Tongue (tissue), 2 donors: Measurements from ENCODE around the gene MGAT4A. TPM values are rescaled to one million over a fixed set of nuclear protein-coding genes. Genes with fewer than 3 reads are reported as not detected.
A peak's percentile ranks its signal among the peaks of the same experiment; 100 is the strongest.

Source experiments
- DNase-seq: peaks from one replicate; pipeline ENCODE4 v3.0.0-alpha.2; 2015
- total RNA-seq: library from RNA; depleted of rRNA; stranded (reverse); fragments of >200 nt; gene quantifications from one replicate; pipeline ENCODE4 v1.2.3, GENCODE V29; 2014

The MGAT4A gene
- total RNA-seq, 1 donor from 2014 or later: 19.0 TPM

- DNase-seq: no peak
Observed at GRCh38 chr2:98658816-98659490, 72.0 kb downstream of the MGAT4A start.

GRCh38 chr2:98656800-98657199, 74.1 kb downstream of the MGAT4A start:
- DNase-seq: no peak

- DNase-seq: no peak
Observed at GRCh38 chr2:98654699-98655495, 76.0 kb downstream of the MGAT4A start.

- DNase-seq: no peak
Observed at GRCh38 chr2:98650998-98651397, 79.9 kb downstream of the MGAT4A start.

GRCh38 chr2:98649992-98650375, 80.9 kb downstream of the MGAT4A start:
- DNase-seq: no peak

- DNase-seq: peak; percentile 89
Observed at GRCh38 chr2:98649135-98649991, 81.6 kb downstream of the MGAT4A start.

- DNase-seq: no peak
Observed at GRCh38 chr2:98648451-98648850, 82.5 kb downstream of the MGAT4A start.

GRCh38 chr2:98647636-98648035, 83.3 kb downstream of the MGAT4A start:
- no peak for DNase-seq

GRCh38 chr2:98643496-98644100, 87.3 kb downstream of the MGAT4A start:
- DNase-seq: no peak

GRCh38 chr2:98637401-98638147, 93.4 kb downstream of the MGAT4A start:
- DNase-seq: no peak

- DNase-seq: no peak
Observed at GRCh38 chr2:98634406-98635092, 96.4 kb downstream of the MGAT4A start.

- no peak for DNase-seq
Observed at GRCh38 chr2:98632351-98632750, 98.6 kb downstream of the MGAT4A start.

GRCh38 chr2:98623657-98624056, 107.3 kb downstream of the MGAT4A start:
- no peak for DNase-seq

- DNase-seq: no peak
Observed at GRCh38 chr2:98617149-98617548, 113.8 kb downstream of the MGAT4A start.

- DNase-seq: no peak
Observed at GRCh38 chr2:98615481-98615880, 115.5 kb downstream of the MGAT4A start.

GRCh38 chr2:98614024-98614739, 116.8 kb downstream of the MGAT4A start:
- no peak for DNase-seq

GRCh38 chr2:98608962-98609604, 121.8 kb downstream of the MGAT4A start:
- no peak for DNase-seq

- peak; percentile 94 for DNase-seq
Observed at GRCh38 chr2:98608116-98608961, 122.6 kb downstream of the MGAT4A start, which contains the start of the genes COA5 and UNC50. Gene COA5, minus strand, starts transcription at chr2:98608512. Its CDS starts 107 bp downstream, at chr2:98608405. Gene UNC50, plus strand, starts transcription at chr2:98608589. Its CDS starts 1,171 bp downstream, at chr2:98609760.

- no peak for DNase-seq
Observed at GRCh38 chr2:98607741-98608115, 123.2 kb downstream of the MGAT4A start.
